HG02798 (cell line): ENCODE results near the gene RAI2.

Source experiments
- ATAC-seq: cut with Tn5 transposase; IDR thresholded peaks from one replicate; pipeline ENCODE4 v1.9.1; 2021; ENCODE audit warnings: mild to moderate bottlenecking; ENCODE audit not compliant: unreplicated experiment, poor library complexity

Gene RAI2

DNA sequence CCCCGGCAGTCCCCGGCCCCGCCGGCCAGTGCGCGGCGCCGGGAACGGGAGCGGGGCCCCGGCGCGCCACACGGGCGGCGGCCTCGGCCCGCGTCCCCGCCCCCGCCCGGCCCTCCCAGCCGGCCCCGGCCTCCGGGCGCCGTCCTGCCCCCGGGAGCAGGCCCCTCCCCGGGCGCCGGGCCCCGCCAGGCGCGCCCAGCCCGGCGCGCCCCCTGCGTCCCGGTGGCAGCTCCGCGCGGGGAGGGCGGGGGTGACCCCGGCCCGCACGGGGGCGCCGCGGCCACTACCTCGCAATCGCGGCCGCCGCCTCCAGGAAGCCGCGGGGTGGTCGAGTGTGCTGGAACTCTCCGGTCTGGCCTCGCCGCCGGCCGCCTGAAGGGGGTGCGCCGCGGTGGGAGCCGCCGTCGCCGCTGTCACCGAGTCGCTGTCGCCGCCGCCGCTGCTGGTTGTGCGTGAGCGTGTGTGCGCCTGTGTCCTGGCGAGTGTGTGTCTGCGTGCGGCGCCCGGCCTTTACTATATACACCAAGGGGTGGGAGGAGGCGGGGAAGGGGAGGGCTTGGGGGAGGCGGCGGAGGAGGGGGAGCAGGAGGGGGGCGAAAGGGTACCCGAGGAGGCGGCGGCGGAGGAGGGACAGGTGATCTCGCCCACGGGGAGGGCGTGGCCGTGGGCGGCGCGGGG lies at the start of gene RAI2:
TSS of gene RAI2 (minus strand) at position 488 of the 678 bp plus-strand sequence. CDS start 59,288 bp downstream, outside the sequence.
- ATAC-seq = no peak

GRCh38 chrX:17888421-17888820 lies 27.3 kb upstream of the RAI2 start:
- ATAC-seq = no peak

DNA sequence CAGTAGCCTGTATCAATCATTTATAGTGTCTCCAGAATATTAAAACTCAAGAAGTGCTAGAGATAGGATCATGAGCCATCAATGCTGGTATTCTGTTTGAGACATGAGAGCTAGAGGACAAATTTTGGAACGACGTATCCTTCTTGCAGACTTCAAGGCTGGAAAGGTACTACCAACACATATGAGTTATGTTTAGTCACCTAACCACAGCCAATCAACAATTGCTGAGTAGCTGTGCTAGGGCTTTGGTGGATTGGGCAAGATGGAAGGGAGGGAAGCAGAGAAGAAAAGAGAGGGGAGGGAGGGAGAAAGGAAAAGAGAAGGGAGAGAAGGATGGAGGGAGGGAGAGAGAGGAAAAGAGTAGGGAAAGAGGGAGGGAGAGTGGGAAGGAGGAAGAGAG lies 21.6 kb upstream of the RAI2 start:
- no peak for ATAC-seq

DNA sequence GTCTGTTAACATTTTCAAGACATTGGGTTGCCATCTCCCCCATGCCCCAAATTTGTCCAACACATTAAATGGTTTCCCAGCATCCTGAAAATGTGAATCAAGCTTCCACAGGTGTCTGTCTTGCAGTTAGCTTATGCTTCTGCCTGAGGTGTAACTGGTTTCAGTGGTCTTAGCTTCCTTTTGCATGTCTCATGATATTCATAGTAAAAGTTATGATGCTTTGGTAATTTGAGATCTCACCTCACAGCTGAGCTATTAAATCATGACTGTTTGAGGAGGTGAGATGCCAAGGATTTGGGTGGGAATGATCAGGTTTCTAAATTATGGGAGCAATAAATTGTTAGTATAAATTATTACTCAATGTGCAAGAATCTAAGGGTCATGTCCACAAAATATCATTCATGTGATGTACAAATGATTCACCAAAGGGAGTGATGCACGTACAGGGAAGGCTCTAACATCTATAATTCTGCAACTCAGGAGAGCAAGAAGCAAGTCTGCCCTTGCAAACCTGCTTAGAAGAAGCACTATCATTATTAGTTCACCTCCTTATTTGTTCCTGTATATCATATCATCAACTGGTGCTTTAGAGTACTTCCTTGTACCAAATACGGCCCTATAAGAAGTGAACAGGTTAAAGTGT lies 17.1 kb upstream of the RAI2 start:
- ATAC-seq = no peak

DNA sequence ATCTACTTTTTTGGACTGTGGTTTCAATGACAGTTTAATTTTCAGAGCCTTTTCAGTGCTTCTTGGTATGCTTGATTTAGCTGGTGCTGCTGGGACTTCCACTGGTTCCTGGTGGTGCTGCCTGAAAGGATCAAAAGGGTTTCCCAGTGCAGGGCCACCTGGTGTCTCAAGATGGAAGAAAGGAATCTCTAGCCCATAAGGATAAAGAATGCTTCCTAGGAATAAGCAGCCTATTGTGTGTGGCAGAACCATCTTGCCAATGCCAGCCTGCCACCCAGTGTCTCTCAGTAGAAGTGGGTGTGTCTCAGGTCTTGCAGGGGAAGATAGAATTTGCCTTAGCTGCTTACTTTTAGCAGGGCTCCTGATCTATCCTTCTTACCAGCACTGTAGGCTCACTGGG lies 15.0 kb upstream of the RAI2 start:
- ATAC-seq = no peak

GRCh38 chrX:17869580-17869979 lies 8.5 kb upstream of the RAI2 start:
- ATAC-seq = no peak

GRCh38 chrX:17861489-17862011 lies 452 bp upstream of the RAI2 start:
- ATAC-seq = no peak

DNA sequence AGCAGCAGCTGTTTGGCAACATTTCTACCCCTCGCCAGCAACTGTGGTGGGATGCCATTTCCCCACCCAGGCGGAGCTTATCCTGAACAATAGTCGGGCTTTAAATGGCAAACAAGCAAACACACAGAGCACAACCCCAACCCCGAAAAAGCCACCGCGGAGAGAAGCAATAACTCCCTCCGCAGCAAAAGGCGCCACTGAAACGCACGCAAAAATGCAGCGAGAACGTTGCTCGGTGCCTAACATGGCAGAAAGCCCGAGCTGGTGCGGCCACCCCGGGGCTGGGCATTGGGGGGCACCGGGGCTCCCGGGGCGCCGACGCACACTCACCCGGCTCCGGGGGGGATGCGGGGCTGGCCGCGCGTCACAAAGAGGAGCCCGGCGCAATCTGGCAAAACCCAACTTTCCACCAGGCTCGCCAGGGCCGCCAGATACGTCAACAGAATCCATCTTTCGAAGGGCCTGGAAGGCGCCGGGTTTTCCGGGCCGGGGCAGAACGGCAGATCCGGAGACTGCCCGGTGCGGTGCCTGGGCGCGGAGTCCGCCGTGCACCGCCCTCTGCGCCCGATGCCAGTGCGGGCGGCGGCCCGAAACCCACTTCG lies 818 bp downstream of the RAI2 start:
- ATAC-seq = no peak

GRCh38 chrX:17859609-17860178 lies 1.4 kb downstream of the RAI2 start:
- no peak for ATAC-seq

GRCh38 chrX:17854531-17854930 lies 6.6 kb downstream of the RAI2 start:
- no peak for ATAC-seq

DNA sequence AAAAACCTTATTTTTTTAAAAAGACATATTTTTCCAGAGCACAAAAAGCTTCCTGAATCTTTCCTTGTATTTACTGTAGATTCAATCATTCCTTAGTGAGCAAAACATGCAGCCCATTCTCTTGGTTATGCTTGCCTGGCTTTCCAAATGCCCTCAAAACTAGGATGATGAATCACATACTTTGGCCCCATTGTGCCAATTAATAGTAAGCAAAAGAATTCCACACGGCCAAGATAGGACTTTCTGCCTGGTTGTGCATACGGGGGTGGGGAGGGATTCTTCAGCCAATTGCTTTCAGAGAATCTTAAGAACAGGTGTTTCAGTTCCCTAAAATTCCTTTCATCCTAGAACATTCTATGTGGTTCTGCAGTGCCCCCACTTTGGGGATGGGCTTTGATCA lies 7.0 kb downstream of the RAI2 start:
- no peak for ATAC-seq

DNA sequence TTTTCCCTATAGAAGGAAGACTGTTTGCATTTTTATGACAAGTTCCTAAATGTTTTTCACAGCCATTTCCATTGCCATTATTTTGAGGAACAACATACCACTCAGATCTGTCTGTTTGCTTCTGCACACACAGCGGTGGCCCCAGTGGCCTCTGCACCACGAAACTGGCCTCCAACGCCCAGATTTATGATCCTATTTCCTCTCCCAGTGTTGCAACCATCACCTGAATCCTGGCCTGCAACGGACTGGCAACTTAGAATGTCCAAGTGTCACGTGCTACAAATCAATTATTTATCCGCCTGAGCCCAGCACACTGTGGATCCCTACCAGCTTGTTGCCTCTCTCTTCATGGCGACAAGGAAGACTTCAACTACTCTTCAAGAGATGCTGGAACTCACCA lies 9.2 kb downstream of the RAI2 start:
- ATAC-seq = no peak

DNA sequence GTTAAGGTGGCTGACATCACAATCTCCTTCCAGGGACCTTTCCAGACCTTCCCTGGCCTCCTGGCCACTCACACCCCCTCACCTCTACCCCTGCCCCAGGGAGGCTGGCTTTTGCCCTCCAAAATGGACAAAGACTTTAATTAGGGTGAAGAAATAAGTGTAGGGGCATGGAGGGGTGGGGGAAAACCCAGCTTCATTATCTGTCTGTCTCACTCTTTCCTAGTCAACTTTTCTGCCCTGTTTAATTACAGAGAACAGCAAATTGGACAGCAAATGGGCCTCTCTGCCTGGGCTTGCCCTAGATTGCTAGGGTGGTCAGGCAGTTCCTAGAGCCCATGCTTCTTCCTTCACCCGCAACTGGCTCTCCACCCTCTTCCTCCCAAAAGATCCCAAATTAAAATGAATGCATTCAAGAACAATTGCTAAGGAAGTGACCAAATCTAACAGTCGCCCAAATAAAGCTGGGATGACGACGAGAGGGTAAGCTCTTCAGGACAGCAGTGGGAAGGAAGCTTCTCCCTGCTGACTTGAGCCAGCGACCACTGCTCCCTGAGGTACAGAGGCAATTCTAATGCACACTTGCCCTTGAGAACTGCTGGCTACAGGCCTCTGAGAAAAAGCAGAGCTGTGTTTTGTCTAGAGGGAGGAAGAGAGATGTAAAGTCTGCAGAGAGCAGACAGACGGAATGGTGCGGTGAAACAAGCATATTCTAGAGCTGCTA lies 12.4 kb downstream of the RAI2 start:
- ATAC-seq = no peak

DNA sequence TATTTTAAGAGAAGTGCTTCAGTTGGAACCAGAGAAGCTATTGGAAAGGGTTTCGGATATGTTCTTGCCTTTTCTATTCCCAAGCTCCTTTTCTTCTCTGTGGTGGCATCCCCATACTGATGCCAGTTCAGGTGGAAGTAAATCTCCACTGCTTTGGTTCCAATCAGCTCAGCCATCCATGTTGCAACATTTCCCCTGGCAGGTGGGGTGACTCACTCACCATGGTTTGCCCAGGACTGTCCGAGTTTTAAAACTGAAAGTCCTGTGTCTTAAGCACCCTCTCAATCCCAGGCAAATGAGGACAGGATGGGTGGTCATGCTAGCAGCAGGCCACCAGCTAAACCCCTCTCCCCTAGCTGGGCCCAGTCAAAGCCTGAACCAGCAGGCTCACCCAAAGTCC lies 15.1 kb downstream of the RAI2 start:
- no peak for ATAC-seq

DNA sequence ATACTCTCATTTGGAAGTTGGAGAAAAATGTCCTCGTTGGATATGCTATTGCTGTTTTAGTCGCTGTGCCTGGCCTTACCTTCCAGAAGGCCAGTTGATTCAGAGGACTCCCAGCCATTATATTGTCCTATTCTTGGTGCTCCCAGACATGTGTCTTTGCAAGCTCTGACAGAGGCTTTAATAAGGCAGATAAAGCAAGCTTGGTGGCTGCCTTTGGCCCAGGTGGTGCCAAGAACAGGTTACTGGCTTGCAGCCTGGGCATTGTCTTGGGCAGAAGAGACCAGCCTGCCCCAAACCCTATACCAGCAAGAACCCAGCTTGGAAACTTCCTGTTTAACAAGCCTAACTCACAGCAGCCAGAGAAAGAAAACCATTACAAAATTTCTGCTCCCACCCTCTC lies 16.9 kb downstream of the RAI2 start:
- ATAC-seq = no peak

DNA sequence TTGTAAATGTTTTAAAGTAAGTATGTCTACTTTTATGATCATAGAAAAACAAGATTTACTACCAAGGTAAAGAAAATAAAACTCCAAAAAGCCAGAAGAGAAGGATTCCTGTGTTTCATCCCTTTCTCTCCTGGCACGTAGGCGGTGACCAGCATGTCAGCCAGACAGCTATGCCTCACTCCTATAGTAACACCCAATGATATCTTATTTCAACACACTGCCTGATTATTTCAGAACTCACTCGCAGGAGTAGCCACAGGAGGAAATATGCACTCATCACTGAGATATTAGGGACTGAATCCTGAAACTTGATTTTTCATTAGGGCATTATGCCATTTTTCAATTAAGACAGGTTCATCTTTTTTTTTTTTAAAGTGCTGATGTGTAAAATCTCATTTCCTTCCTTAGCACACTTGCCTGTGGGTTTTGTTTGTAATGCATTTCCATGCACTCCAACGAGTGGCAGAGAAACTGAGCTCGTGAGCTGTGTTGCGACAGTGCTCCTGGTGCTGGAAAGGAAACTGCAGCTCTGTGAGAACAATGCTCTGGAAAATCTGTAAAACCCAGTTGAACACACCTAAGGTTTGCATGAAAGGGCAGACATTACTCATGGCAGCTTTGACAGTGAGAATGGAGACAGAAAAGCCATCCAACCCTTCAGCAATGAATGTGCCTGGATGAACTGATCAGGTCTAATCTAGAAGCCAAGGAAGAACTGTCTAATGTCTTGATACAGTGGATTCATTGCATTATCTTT lies 18.2 kb downstream of the RAI2 start:
- ATAC-seq = no peak

- no peak for ATAC-seq
These were observed 21.8 kb downstream of the RAI2 start for GRCh38 chrX:17839269-17839668.

DNA sequence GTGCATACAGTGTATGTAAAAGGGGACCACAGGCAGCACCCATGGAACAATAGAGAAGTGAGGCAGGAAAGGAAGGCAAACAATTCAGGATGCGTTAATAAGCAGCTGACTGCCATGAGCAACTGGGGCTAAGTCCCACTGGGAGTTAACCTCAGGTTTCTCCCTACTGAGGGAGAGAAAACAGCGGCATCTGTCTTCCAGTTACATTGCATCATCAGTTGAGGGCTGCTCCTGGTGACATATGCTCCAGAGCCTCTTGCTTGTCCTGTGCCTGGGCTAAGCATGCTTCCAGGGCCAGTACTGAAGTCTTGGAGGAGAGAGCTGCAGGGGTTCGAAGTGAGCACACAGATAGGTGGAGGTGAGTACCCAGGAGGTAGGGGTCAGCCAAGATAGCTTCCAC lies 24.3 kb downstream of the RAI2 start:
- no peak for ATAC-seq

- ATAC-seq = no peak
These were observed 27.1 kb downstream of the RAI2 start for GRCh38 chrX:17833954-17834353.

GRCh38 chrX:17831255-17831654 lies 29.8 kb downstream of the RAI2 start:
- no peak for ATAC-seq
